IgD-negative memory B cell (primary cell): ENCODE data around the gene SF3B3. TPM values are rescaled to one million over a fixed set of nuclear protein-coding genes. Genes with fewer than 3 reads are reported as not detected.
"Not testable (repeated sequence)": the region's sequence is repeated elsewhere in the genome, so short reads cannot be mapped to it uniquely, and the experiment has no call there.

Source experiments
- H3K27ac Mint-ChIP-seq, 3 donors: one replicate each; pipeline ENCODE4 v1.8.0; 2020 to 2022; ENCODE audit warnings: mild to moderate bottlenecking in 3 of 3, mixed read lengths in 3 of 3, moderate library complexity in 1 of 3
- H3K27me3 Mint-ChIP-seq: one replicate; pipeline ENCODE4 v1.8.0; 2021; ENCODE audit warnings: mixed read lengths
- H3K36me3 Mint-ChIP-seq: one replicate; pipeline ENCODE4 v1.8.0; 2020; ENCODE audit warnings: mild to moderate bottlenecking, mixed read lengths
- H3K4me1 Mint-ChIP-seq, 3 donors: one replicate each; pipeline ENCODE4 v1.8.0; 2020 to 2022; ENCODE audit warnings: mixed read lengths in 3 of 3, mild to moderate bottlenecking in 1 of 3
- H3K4me3 Mint-ChIP-seq, 4 donors: one replicate each; pipeline ENCODE4 v1.8.0; 2020 to 2022; ENCODE audit warnings: mild to moderate bottlenecking in 4 of 4, mixed read lengths in 4 of 4, moderate library complexity in 3 of 4
- H3K9me3 Mint-ChIP-seq, 3 donors: one replicate each; pipeline ENCODE4 v1.8.0; 2020 to 2021; ENCODE audit warnings: mixed read lengths in 3 of 3, mild to moderate bottlenecking in 1 of 3
- polyA plus RNA-seq: library from polyadenylated mRNA; unstranded; fragments of 300-500 nt; fragmentation: Illumina TruSeq; gene quantifications from one replicate; pipeline ENCODE4 v1.2.3, GENCODE V29; 2021

SF3B3 gene
- polyA plus RNA-seq, 1 donor from 2014 or later, result 122 TPM

GRCh38 chr16:70579648-70580630 lies 56.3 kb downstream of the SF3B3 start:
- no peak overlapping the region for H3K4me3 Mint-ChIP-seq
- H3K27ac Mint-ChIP-seq, result peak overlapping the region in 1 of 3 donors; percentile 67
- H3K36me3 Mint-ChIP-seq, result no peaks in the 10 kb centered on the region

GRCh38 chr16:70582280-70582978 lies 58.8 kb downstream of the SF3B3 start:
- Mint-ChIP-seq H3K27ac (no peak overlapping the region), H3K36me3 (no peaks in the 10 kb centered on the region), H3K4me1 (peaks cover 0 to 1% (median 0%) of the 10 kb centered on the region in 3 donors), H3K4me3 (no peak overlapping the region), H3K27me3 (peaks cover 2% of the 10 kb centered on the region), H3K9me3 (no peaks in the 10 kb centered on the region)

More at GRCh38 chr16:70579648-70580630, 56.3 kb downstream of the SF3B3 start:
- no peaks in the 10 kb centered on the region for H3K9me3 Mint-ChIP-seq
- H3K4me1 Mint-ChIP-seq, result peaks cover 0 to 5% (median 4%) of the 10 kb centered on the region in 3 donors
- no peaks in the 10 kb centered on the region for H3K27me3 Mint-ChIP-seq

GRCh38 chr16:70586731-70587130 lies 63.1 kb downstream of the SF3B3 start:
- H3K27me3 Mint-ChIP-seq, result peaks cover 2% of the 10 kb centered on the region
- no peak overlapping the region for H3K4me3 Mint-ChIP-seq

GRCh38 chr16:70588565-70588964 lies 64.9 kb downstream of the SF3B3 start:
- Mint-ChIP-seq H3K4me1 (peaks cover 0 to 1% (median 0%) of the 10 kb centered on the region in 3 donors), H3K4me3 (no peak overlapping the region), H3K27me3 (peaks cover 2% of the 10 kb centered on the region), H3K27ac (no peak overlapping the region), H3K9me3 (no peaks in the 10 kb centered on the region), H3K36me3 (no peaks in the 10 kb centered on the region)

More at GRCh38 chr16:70586731-70587130, 63.1 kb downstream of the SF3B3 start:
- Mint-ChIP-seq H3K36me3 (no peaks in the 10 kb centered on the region), H3K4me1 (peaks cover 0 to 1% (median 0%) of the 10 kb centered on the region in 3 donors), H3K27ac (no peak overlapping the region), H3K9me3 (no peaks in the 10 kb centered on the region)

GRCh38 chr16:70589416-70589815 lies 65.8 kb downstream of the SF3B3 start:
- not testable (repeated sequence) for H3K27ac Mint-ChIP-seq, H3K4me1 Mint-ChIP-seq, H3K4me3 Mint-ChIP-seq, H3K9me3 Mint-ChIP-seq, H3K36me3 Mint-ChIP-seq, H3K27me3 Mint-ChIP-seq

- no peaks in the 10 kb centered on the region for H3K36me3 Mint-ChIP-seq
- H3K9me3 Mint-ChIP-seq, result peaks cover 0 to 2% (median 0%) of the 10 kb centered on the region in 3 donors
- H3K4me3 Mint-ChIP-seq, result peak overlapping the region in 1 of 4 donors; percentile 33
- no peaks in the 10 kb centered on the region for H3K4me1 Mint-ChIP-seq
- H3K27ac Mint-ChIP-seq, result no peak overlapping the region
- peaks cover 2% of the 10 kb centered on the region for H3K27me3 Mint-ChIP-seq
These were observed 66.4 kb downstream of the SF3B3 start for GRCh38 chr16:70589998-70590471.

GRCh38 chr16:70590722-70591415 lies 67.3 kb downstream of the SF3B3 start:
- no peak overlapping the region for H3K27ac Mint-ChIP-seq
- H3K27me3 Mint-ChIP-seq, result peaks cover 2% of the 10 kb centered on the region
- peak overlapping the region in 1 of 4 donors; percentile 38 for H3K4me3 Mint-ChIP-seq
- H3K9me3 Mint-ChIP-seq, result peaks cover 0 to 2% (median 0%) of the 10 kb centered on the region in 3 donors
- H3K36me3 Mint-ChIP-seq, result no peaks in the 10 kb centered on the region
- H3K4me1 Mint-ChIP-seq, result no peaks in the 10 kb centered on the region

GRCh38 chr16:70591615-70592014 lies 68.0 kb downstream of the SF3B3 start:
- Mint-ChIP-seq H3K4me1 (no peaks in the 10 kb centered on the region), H3K4me3 (no peak overlapping the region), H3K36me3 (no peaks in the 10 kb centered on the region), H3K9me3 (peaks cover 0 to 2% (median 0%) of the 10 kb centered on the region in 3 donors), H3K27me3 (peaks cover 2% of the 10 kb centered on the region), H3K27ac (no peak overlapping the region)

GRCh38 chr16:70592106-70592571 lies 68.5 kb downstream of the SF3B3 start:
- peaks cover 0 to 2% (median 0%) of the 10 kb centered on the region in 3 donors for H3K9me3 Mint-ChIP-seq

GRCh38 chr16:70593544-70593943 lies 69.9 kb downstream of the SF3B3 start:
- no peaks in the 10 kb centered on the region for H3K36me3 Mint-ChIP-seq
- H3K4me1 Mint-ChIP-seq, result no peaks in the 10 kb centered on the region
- H3K27ac Mint-ChIP-seq, result no peak overlapping the region
- no peak overlapping the region for H3K4me3 Mint-ChIP-seq
- peaks cover 0 to 2% (median 0%) of the 10 kb centered on the region in 3 donors for H3K9me3 Mint-ChIP-seq
- H3K27me3 Mint-ChIP-seq, result no peaks in the 10 kb centered on the region

More at GRCh38 chr16:70592106-70592571, 68.5 kb downstream of the SF3B3 start:
- Mint-ChIP-seq H3K27ac (no peak overlapping the region), H3K27me3 (no peaks in the 10 kb centered on the region), H3K36me3 (no peaks in the 10 kb centered on the region), H3K4me3 (no peak overlapping the region), H3K4me1 (no peaks in the 10 kb centered on the region)

- Mint-ChIP-seq H3K27me3 (no peaks in the 10 kb centered on the region), H3K4me3 (no peak overlapping the region), H3K36me3 (no peaks in the 10 kb centered on the region), H3K27ac (no peak overlapping the region), H3K9me3 (peaks cover 0 to 2% (median 0%) of the 10 kb centered on the region in 3 donors), H3K4me1 (no peaks in the 10 kb centered on the region)
These were observed 71.0 kb downstream of the SF3B3 start for GRCh38 chr16:70594569-70594968.

GRCh38 chr16:70597135-70597835 lies 73.7 kb downstream of the SF3B3 start:
- no peak overlapping the region for H3K4me3 Mint-ChIP-seq

GRCh38 chr16:70598937-70599503 lies 75.4 kb downstream of the SF3B3 start:
- Mint-ChIP-seq H3K27ac (no peak overlapping the region), H3K36me3 (no peaks in the 10 kb centered on the region), H3K4me3 (no peak overlapping the region), H3K9me3 (no peaks in the 10 kb centered on the region), H3K27me3 (peaks cover 5% of the 10 kb centered on the region), H3K4me1 (no peaks in the 10 kb centered on the region)

More at GRCh38 chr16:70597135-70597835, 73.7 kb downstream of the SF3B3 start:
- Mint-ChIP-seq H3K27ac (no peak overlapping the region), H3K9me3 (peaks cover 0 to 2% (median 0%) of the 10 kb centered on the region in 3 donors), H3K27me3 (peaks cover 5% of the 10 kb centered on the region), H3K36me3 (no peaks in the 10 kb centered on the region), H3K4me1 (no peaks in the 10 kb centered on the region)

- H3K4me1 Mint-ChIP-seq, result no peaks in the 10 kb centered on the region
These were observed 77.1 kb downstream of the SF3B3 start for GRCh38 chr16:70600730-70601129.

More at GRCh38 chr16:70600730-70601129, 77.1 kb downstream of the SF3B3 start:
- no peaks in the 10 kb centered on the region for H3K36me3 Mint-ChIP-seq
- peak overlapping the region in 1 of 4 donors; percentile 31 for H3K4me3 Mint-ChIP-seq
- H3K27me3 Mint-ChIP-seq, result peaks cover 5% of the 10 kb centered on the region
- H3K27ac Mint-ChIP-seq, result no peak overlapping the region
- H3K9me3 Mint-ChIP-seq, result no peaks in the 10 kb centered on the region
